ENCODE data around the gene BZW2. TPM values are rescaled to one million over a fixed set of nuclear protein-coding genes. Genes with fewer than 3 reads are reported as not detected.

BZW2 gene
- total RNA-seq, 6 donors from 2014 or later = 27.9 to 63.7 (median 31.9) TPM

- Histone ChIP-seq H3K27ac (no peak overlapping the region), H3K27me3 (no peaks in the 10 kb centered on the region), H3K36me3 (peaks cover 8 to 38% (median 11%) of the 10 kb centered on the region in 4 donors), H3K4me1 (no peaks in the 10 kb centered on the region), H3K4me3 (no peak overlapping the region), H3K9me3 (no peaks in the 10 kb centered on the region)
- no peak for ATAC-seq (ENCODE audit: low FRiP score in 2 of 2)
- TF ChIP-seq POLR2A (IDR thresholded peaks at IDR 0.05) (no peak), EP300 (IDR thresholded peaks at IDR 0.05) (no peak), CTCF (IDR thresholded peaks at IDR 0.05) (no peak), POLR2AphosphoS5 (IDR thresholded peaks at IDR 0.05) (no peak)
- 51 to 64% methylated on average over 2 of the region's 2 CpGs for WGBS, 2 donors
- no peak for DNase-seq
These were observed 39.0 kb downstream of the BZW2 start for GRCh38 chr7:16684935-16685334.

DNA sequence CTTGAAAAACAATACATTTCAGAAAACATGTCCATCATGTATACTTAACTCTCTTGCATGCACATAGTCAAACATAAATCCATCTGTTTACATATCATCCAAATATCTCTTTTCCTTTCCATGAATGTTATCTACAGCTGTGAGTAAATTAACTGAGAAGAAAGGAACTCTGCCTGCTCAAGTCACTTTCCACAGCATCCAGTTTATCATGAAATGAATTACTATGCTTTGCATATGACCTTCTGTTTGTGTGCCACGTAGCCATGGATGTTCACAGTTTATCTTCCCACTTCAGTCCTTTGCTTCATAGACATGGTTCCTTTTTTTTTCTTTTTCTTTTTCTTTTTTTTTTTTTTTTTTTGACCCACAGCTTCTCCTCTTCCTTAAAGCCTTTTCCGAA, 39.6 kb downstream of the BZW2 start:
- no peak overlapping the region for H3K27ac ChIP-seq
- TF ChIP-seq POLR2A (IDR thresholded peaks at IDR 0.05) (no peak), CTCF (IDR thresholded peaks at IDR 0.05) (no peak), POLR2AphosphoS5 (IDR thresholded peaks at IDR 0.05) (no peak), EP300 (IDR thresholded peaks at IDR 0.05) (no peak)
- ATAC-seq (ENCODE audit: low FRiP score in 2 of 2) (no peak), DNase-seq (no peak)
- H3K4me3 ChIP-seq = no peak overlapping the region
- 78 to 93% methylated on average over 2 of the region's 2 CpGs for WGBS, 2 donors
- no peaks in the 10 kb centered on the region for H3K9me3 ChIP-seq
- no peaks in the 10 kb centered on the region for H3K4me1 ChIP-seq
- no peaks in the 10 kb centered on the region for H3K27me3 ChIP-seq
- peaks cover 8 to 42% (median 11%) of the 10 kb centered on the region in 4 donors for H3K36me3 ChIP-seq

DNA sequence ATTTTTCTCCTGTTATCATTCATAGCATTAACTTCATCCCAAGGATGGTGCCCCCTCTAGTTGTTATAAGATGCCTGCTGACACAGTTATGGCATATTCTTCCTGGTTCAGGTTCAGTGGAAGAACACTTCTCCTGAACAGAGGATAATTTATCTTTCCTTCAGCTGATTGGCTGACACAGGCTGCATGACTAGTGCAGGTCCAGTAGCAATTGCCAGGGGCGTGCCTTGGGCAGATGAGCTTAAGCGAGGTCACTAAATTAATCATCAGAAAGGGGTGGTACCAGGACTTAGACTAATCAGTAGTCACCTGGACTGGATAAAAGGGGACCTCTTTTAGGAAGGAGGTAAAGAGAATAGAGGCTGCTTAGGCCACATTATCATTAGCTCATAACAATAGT, 42.3 kb downstream of the BZW2 start:
- DNase-seq (no peak), ATAC-seq (ENCODE audit: low FRiP score in 2 of 2) (no peak)
- no peaks in the 10 kb centered on the region for H3K9me3 ChIP-seq
- TF ChIP-seq POLR2A (IDR thresholded peaks at IDR 0.05) = no peak
- no peak for TF ChIP-seq EP300 (IDR thresholded peaks at IDR 0.05)
- TF ChIP-seq POLR2AphosphoS5 (IDR thresholded peaks at IDR 0.05) = no peak
- TF ChIP-seq CTCF (IDR thresholded peaks at IDR 0.05) = no peak
- peaks cover 0 to 18% (median 0%) of the 10 kb centered on the region in 4 donors for H3K36me3 ChIP-seq
- no peak overlapping the region for H3K27ac ChIP-seq
- H3K4me3 ChIP-seq = no peak overlapping the region
- H3K27me3 ChIP-seq = no peaks in the 10 kb centered on the region
- WGBS, 2 donors = 94 to 100% methylated on average over 2 of the region's 2 CpGs
- no peaks in the 10 kb centered on the region for H3K4me1 ChIP-seq

- H3K27ac ChIP-seq = no peak overlapping the region
- H3K9me3 ChIP-seq = no peaks in the 10 kb centered on the region
- H3K4me3 ChIP-seq = no peak overlapping the region
- 93 to 97% methylated on average over 4 of the region's 4 CpGs for WGBS, 2 donors
- ATAC-seq (ENCODE audit: low FRiP score in 2 of 2) = no peak
- H3K4me1 ChIP-seq = no peaks in the 10 kb centered on the region
- no peak for DNase-seq
- H3K27me3 ChIP-seq = no peaks in the 10 kb centered on the region
- H3K36me3 ChIP-seq = peaks cover 0 to 30% (median 0%) of the 10 kb centered on the region in 4 donors
- TF ChIP-seq POLR2A (IDR thresholded peaks at IDR 0.05) = no peak
- TF ChIP-seq CTCF (IDR thresholded peaks at IDR 0.05) = no peak
- TF ChIP-seq EP300 (IDR thresholded peaks at IDR 0.05) = no peak
- no peak for TF ChIP-seq POLR2AphosphoS5 (IDR thresholded peaks at IDR 0.05)
These were observed 45.3 kb downstream of the BZW2 start for GRCh38 chr7:16691241-16691640.

DNA sequence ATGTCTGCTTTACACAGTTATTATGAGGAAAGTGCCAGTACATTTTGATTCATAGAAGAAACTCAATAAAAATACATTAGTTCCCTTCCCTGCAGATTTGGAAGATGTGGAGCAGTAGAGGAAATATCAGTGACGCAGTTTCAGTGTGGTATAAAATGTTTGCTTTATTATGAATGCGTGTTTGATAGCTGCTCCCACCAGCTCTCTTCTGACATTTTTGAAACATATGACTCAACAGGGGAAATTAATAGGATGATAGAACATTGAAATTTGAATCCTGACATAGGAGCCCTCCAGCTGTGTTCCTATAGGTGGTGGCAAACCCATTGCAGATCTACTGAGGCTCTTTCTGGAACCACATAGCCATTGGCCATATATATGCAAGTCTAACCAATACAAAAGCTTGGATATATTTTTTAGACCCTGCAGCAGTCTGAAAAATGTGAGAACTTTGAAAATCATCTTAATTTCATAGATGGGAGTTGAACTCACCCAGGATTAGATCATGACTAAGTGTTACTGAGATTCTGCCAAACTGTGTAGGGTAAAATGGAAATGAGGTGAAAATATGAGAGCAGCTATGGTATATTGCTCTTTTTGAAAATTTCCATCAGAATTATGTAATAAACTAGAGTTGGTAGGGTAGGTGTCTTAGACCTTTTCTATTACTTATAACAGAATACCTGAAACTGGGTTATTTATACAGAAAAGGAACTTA, 47.8 kb downstream of the BZW2 start:
- H3K36me3 ChIP-seq = peaks cover 0 to 50% (median 10%) of the 10 kb centered on the region in 4 donors

More for the DNA sequence above, 47.8 kb downstream of the BZW2 start:
- H3K4me1 ChIP-seq = no peaks in the 10 kb centered on the region
- ATAC-seq (ENCODE audit: low FRiP score in 2 of 2) (no peak), DNase-seq (no peak)
- 97 to 100% methylated on average over 2 of the region's 2 CpGs for WGBS, 2 donors
- H3K9me3 ChIP-seq = no peaks in the 10 kb centered on the region
- H3K27me3 ChIP-seq = no peaks in the 10 kb centered on the region
- no peak overlapping the region for H3K4me3 ChIP-seq
- no peak overlapping the region for H3K27ac ChIP-seq
- TF ChIP-seq CTCF (IDR thresholded peaks at IDR 0.05) (no peak), POLR2A (IDR thresholded peaks at IDR 0.05) (no peak), POLR2AphosphoS5 (IDR thresholded peaks at IDR 0.05) (no peak), EP300 (IDR thresholded peaks at IDR 0.05) (no peak)

Measured in upper lobe of left lung (tissue), 6 donors.